NB4 (cell line): ENCODE measurements around the gene LRPPRC.

Source experiments
- CTCF ChIP-seq: IDR thresholded peaks from one replicate; pipeline ENCODE4 v1.5.1; 2012; ENCODE audit warnings: low read depth, low read length
- MAX ChIP-seq: IDR thresholded peaks from 2 replicates; pipeline ENCODE4 v1.6.1; 2011; ENCODE audit warnings: low read depth, low read length
- POLR2A ChIP-seq: IDR thresholded peaks from 2 replicates; pipeline ENCODE4 v1.6.1; 2011; ENCODE audit warnings: mild to moderate bottlenecking; ENCODE audit not compliant: insufficient read length; ENCODE audit errors: extremely low read depth

GRCh38 chr2:43925431-43925830, 70.4 kb downstream of the LRPPRC start:
- TF ChIP-seq POLR2A (no peak), CTCF (no peak), MAX (no peak)
